ENCODE measurements around the gene KIF26B.

GRCh38 chr1:245168906-245169305 is 14.1 kb downstream of the KIF26B start:
- TF ChIP-seq ZNF274 (IDR thresholded peaks at IDR 0.05; ENCODE audit: low read depth, low read length) = no peak
- no peak for TF ChIP-seq YY1 (IDR thresholded peaks at IDR 0.05; ENCODE audit: insufficient read depth, insufficient read length)
- no peak for TF ChIP-seq SUZ12 (IDR thresholded peaks at IDR 0.05; ENCODE audit: extremely low read depth, insufficient read depth, insufficient read length)

Measured in NT2/D1 (cell line).